GM18505 (cell line): ENCODE measurements around the gene WASHC4.

Experiments
- ATAC-seq: cut with Tn5 transposase; IDR thresholded peaks from one replicate; pipeline ENCODE4 v1.9.1; 2021; ENCODE audit not compliant: unreplicated experiment
- POLR2A ChIP-seq: IDR thresholded peaks from 4 replicates; pipeline ENCODE4 v1.6.1; 2011; ENCODE audit warnings: borderline replicate concordance; ENCODE audit not compliant: insufficient read depth, insufficient read length; ENCODE audit errors: extremely low read depth

The WASHC4 gene

GRCh38 chr12:105192624-105193225, 85.2 kb downstream of the WASHC4 start:
- ATAC-seq = no peak
- no peak for TF ChIP-seq POLR2A

GRCh38 chr12:105194947-105195346, 87.4 kb downstream of the WASHC4 start:
- ATAC-seq = no peak
- TF ChIP-seq POLR2A = no peak

- TF ChIP-seq POLR2A = no peak
- no peak for ATAC-seq
Observed at GRCh38 chr12:105196090-105196489, 88.6 kb downstream of the WASHC4 start.

GRCh38 chr12:105198961-105199360, 91.4 kb downstream of the WASHC4 start:
- no peak for TF ChIP-seq POLR2A
- ATAC-seq = no peak

GRCh38 chr12:105200385-105200784, 92.9 kb downstream of the WASHC4 start:
- no peak for TF ChIP-seq POLR2A
- no peak for ATAC-seq

- TF ChIP-seq POLR2A = no peak
- no peak for ATAC-seq
Observed at GRCh38 chr12:105201299-105201698, 93.8 kb downstream of the WASHC4 start.

GRCh38 chr12:105202202-105202601, 94.7 kb downstream of the WASHC4 start:
- no peak for ATAC-seq
- TF ChIP-seq POLR2A = no peak

GRCh38 chr12:105204127-105204526, 96.6 kb downstream of the WASHC4 start:
- no peak for ATAC-seq
- no peak for TF ChIP-seq POLR2A

- ATAC-seq = no peak
- TF ChIP-seq POLR2A = no peak
Observed at GRCh38 chr12:105204916-105205315, 97.4 kb downstream of the WASHC4 start.

- ATAC-seq = no peak
- TF ChIP-seq POLR2A = no peak
Observed at GRCh38 chr12:105205322-105206048, 98.0 kb downstream of the WASHC4 start.

- TF ChIP-seq POLR2A = no peak
- no peak for ATAC-seq
Observed at GRCh38 chr12:105206686-105207374, 99.3 kb downstream of the WASHC4 start.

- no peak for TF ChIP-seq POLR2A
- ATAC-seq = no peak
Observed at GRCh38 chr12:105209091-105209490, 101.6 kb downstream of the WASHC4 start.

GRCh38 chr12:105212438-105212837, 104.9 kb downstream of the WASHC4 start:
- TF ChIP-seq POLR2A = no peak
- ATAC-seq = no peak

GRCh38 chr12:105214148-105214547, 106.6 kb downstream of the WASHC4 start:
- no peak for TF ChIP-seq POLR2A
- ATAC-seq = no peak

GRCh38 chr12:105214670-105215375, 107.3 kb downstream of the WASHC4 start:
- no peak for ATAC-seq
- TF ChIP-seq POLR2A = no peak
